Dendritic cell treated with granulocyte-macrophage colony-stimulating factor and Interleukin-4, amounts not matched to agents 40 ng/mL and 50 ng/mL, for 4 days (primary cell): ENCODE results near the gene INPP4A.
A peak's percentile ranks its signal among the peaks of the same experiment; 100 is the strongest.

Experiments
- H3K27ac Mint-ChIP-seq: one replicate; pipeline ENCODE4 v1.8.0; 2022; ENCODE audit warnings: mild to moderate bottlenecking, mixed read lengths
- H3K27me3 Mint-ChIP-seq: one replicate; pipeline ENCODE4 v1.8.0; 2022; ENCODE audit warnings: mild to moderate bottlenecking, mixed read lengths
- H3K36me3 Mint-ChIP-seq: one replicate; pipeline ENCODE4 v1.8.0; 2022; ENCODE audit warnings: low read depth, mixed read lengths
- H3K4me1 Mint-ChIP-seq: one replicate; pipeline ENCODE4 v1.8.0; 2022; ENCODE audit warnings: low read depth, mixed read lengths
- H3K4me3 Mint-ChIP-seq: one replicate; pipeline ENCODE4 v1.8.0; 2022; ENCODE audit warnings: mild to moderate bottlenecking, moderate library complexity, mixed read lengths
- H3K9me3 Mint-ChIP-seq: one replicate; pipeline ENCODE4 v1.8.0; 2022; ENCODE audit warnings: mixed read lengths
- intact Hi-C: fragments of 100-400 bp; cut with micrococcal nuclease; formaldehyde crosslinking; loops from one replicate; pipeline ENCODE4 v1.15.0; 2022

INPP4A gene

DNA sequence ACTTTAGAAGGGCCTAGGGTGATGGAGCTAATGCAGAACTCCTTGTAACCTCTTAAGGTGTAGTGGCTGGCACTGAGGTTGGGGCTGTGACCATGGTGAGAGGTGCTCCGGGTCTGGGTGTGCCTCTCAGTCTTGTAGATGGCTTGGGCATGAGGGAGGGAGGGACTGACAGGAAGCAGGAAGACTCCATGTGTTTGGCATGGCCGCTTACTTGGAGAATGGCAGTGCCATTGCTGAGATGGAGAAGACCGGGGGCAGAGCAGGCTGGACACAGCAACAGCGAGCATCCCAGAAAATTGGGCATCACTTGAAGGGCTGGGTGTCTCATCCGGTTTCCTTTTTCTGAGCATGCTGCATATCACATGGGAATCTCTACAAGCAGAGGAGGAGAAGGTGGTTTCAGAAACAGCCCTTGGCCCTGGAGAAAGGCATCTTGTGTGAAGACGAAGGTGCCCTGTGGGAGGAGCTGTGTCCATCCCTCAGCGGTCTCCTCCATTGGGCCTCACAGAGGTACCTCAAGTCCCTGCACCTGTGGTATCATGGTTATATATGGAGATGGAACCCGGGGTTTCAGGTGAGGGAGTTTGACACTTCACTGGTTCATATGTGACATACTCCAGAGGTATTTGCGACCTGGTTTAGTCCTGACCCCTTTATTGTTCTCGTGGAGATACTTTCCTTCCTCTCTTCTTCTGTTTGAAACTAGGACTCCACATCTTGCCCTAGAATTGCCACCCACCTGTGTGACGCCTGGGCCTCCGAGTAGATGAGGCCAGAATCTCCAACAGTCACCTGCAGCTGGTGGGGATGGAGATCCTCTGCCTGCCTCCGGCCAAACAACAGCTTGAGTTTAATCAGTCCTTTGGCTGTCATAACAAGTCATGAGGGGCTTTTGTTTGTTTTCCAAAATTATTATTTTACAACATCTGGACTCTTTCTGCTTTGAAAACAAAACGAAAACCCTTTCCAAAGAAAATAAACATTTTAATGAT lies 45.6 kb downstream of the INPP4A start:
- Mint-ChIP-seq H3K27me3 (no peaks in the 10 kb centered on the region), H3K4me3 (no peak overlapping the region), H3K9me3 (no peaks in the 10 kb centered on the region), H3K4me1 (peaks cover 56% of the 10 kb centered on the region), H3K27ac (peak overlapping the region; percentile 66), H3K36me3 (peaks cover 18% of the 10 kb centered on the region)
- intact Hi-C loops = loop anchor here (5.0 kb wide), 1 partner anchor 43 kb away; no protein-coding TSS in a partner anchor

DNA sequence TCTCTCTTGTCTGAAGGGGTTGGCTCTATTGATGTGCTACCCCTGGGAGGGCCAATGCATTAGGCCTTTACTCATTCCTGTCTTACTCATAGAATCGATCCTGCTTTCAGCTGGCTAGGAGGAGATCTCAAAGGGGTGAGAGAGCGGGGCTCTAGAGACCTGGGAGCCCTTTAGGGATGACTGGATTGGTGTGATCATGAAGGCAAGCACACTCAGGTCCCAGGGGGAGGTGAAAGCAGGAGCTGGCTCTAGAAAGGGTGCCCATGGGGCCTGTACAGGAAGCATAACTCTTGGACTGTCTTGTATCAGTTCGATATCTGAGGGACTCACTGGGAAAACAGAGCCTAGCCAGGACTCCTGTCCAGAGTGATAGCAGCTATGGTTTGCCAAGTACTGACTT lies 47.8 kb downstream of the INPP4A start:
- peaks cover 55% of the 10 kb centered on the region for H3K4me1 Mint-ChIP-seq
- H3K27ac Mint-ChIP-seq = no peak overlapping the region
- H3K36me3 Mint-ChIP-seq = peaks cover 18% of the 10 kb centered on the region
- H3K9me3 Mint-ChIP-seq = no peaks in the 10 kb centered on the region
- intact Hi-C loops = no loop called here
- H3K4me3 Mint-ChIP-seq = no peak overlapping the region
- no peaks in the 10 kb centered on the region for H3K27me3 Mint-ChIP-seq

DNA sequence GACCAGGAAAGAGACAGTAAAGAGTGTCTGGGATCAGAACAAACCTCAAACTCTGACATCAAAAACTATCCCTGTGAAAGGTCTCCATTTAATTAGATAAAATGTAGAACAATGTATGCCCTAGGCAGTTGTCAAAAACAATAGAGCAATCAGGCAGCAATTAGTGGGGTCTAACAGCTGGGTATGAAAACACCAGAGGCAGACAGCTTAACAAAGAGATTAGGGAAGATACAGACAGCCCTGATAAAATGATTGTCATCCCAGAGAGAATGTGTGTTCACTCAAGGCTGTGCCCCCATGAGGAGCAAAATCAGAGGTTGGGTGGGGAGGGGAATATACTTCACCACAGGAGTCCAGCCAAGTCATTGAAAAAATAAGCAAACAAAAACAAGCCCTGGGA lies 50.0 kb downstream of the INPP4A start:
- Mint-ChIP-seq H3K9me3 (no peaks in the 10 kb centered on the region), H3K36me3 (peaks cover 37% of the 10 kb centered on the region), H3K27ac (no peak overlapping the region), H3K4me3 (no peak overlapping the region), H3K27me3 (no peaks in the 10 kb centered on the region), H3K4me1 (peaks cover 44% of the 10 kb centered on the region)
- intact Hi-C loops = no loop called here

DNA sequence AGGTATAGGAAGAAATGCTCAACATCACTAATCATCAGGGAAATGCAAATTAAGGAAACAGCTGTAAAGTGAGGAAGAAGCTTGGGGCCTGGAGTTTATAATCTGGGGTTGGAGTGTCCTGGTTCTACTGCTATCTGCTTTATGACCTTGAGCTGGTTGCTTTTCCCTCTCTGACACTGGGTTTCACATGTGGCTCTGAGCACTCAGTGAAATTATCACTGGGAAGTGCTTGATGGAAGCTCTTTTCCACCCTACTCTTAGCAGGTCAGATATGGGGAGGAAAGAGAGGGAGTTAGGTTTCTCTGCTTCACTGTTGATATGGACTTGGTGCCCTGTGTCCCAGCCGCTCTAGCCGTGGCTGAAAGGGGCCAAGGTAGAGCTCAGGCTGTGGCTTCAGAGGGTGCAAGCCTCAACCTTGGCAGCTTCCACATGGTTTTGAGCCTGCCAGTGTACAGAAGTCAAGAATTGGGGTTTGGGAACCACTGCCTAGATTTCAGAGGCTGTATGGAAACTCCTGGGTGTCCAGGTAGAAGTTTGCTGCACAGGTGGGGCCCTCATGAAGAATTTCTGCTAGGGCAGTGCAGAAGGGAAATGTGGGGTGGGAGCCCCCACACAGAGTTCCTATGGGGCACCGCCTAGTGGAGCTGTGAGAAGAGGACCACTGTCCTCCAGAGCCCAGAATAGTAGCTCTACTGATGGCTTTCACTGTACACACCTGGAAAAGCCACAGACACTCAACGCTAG lies 52.3 kb downstream of the INPP4A start:
- Mint-ChIP-seq H3K27ac (no peak overlapping the region), H3K4me3 (no peak overlapping the region), H3K27me3 (no peaks in the 10 kb centered on the region), H3K36me3 (peaks cover 28% of the 10 kb centered on the region), H3K9me3 (no peaks in the 10 kb centered on the region), H3K4me1 (peaks cover 29% of the 10 kb centered on the region)
- intact Hi-C loops = no loop called here

- intact Hi-C loops = no loop called here
- Mint-ChIP-seq H3K36me3 (peaks cover 38% of the 10 kb centered on the region), H3K4me3 (no peak overlapping the region), H3K4me1 (peaks cover 36% of the 10 kb centered on the region), H3K27ac (peak overlapping the region; percentile 41), H3K27me3 (no peaks in the 10 kb centered on the region), H3K9me3 (no peaks in the 10 kb centered on the region)
These were observed 54.2 kb downstream of the INPP4A start for GRCh38 chr2:98498703-98499440.

DNA sequence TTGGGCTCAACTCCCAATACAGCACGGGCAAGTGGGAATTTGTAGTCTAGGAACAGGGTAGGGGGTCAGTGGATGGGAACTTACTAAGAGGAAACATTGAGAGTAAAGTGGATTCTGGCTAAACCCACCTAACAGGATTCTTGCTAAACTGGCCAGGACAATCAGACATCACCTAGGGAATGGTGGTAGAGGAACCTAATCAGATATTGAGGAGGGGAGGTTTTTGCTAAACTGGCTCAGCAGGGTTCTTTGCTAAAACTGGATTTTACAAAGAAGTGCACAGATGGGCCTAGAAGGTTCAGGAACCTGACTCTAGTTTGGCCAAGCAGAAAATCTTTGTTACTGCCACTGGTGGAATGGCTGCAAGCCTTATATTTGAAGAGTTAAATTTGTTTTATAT lies 55.9 kb downstream of the INPP4A start:
- Mint-ChIP-seq H3K36me3 (peaks cover 42% of the 10 kb centered on the region), H3K27ac (no peak overlapping the region), H3K9me3 (no peaks in the 10 kb centered on the region), H3K4me3 (no peak overlapping the region), H3K4me1 (peaks cover 53% of the 10 kb centered on the region), H3K27me3 (no peaks in the 10 kb centered on the region)
- intact Hi-C loops = no loop called here

- Mint-ChIP-seq H3K27me3 (no peaks in the 10 kb centered on the region), H3K4me3 (no peak overlapping the region), H3K9me3 (no peaks in the 10 kb centered on the region), H3K27ac (no peak overlapping the region), H3K36me3 (peaks cover 44% of the 10 kb centered on the region), H3K4me1 (peaks cover 56% of the 10 kb centered on the region)
- intact Hi-C loops = no loop called here
These were observed 56.6 kb downstream of the INPP4A start for GRCh38 chr2:98501223-98501622.

DNA sequence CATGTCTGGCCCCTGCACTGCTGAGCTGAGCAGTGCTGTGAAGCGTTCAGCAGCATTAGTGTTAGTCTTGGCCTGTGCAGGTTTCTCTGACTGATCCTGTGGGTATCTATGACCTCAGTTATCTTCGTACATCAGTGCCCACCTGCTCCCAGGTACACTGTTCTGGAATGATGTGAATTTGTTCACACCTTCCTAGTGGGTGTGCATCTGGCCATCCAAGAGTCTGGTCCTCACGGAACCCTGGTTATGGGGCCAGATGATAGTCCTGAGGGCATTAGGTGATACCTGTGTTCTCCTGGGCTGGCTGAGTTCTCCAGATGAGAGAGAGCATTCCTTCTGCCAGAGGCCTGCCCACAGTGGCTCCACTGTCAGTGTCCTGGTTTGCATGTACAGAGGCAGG lies 57.2 kb downstream of the INPP4A start:
- Mint-ChIP-seq H3K27me3 (no peaks in the 10 kb centered on the region), H3K4me1 (peaks cover 56% of the 10 kb centered on the region), H3K9me3 (no peaks in the 10 kb centered on the region), H3K4me3 (no peak overlapping the region), H3K36me3 (peaks cover 50% of the 10 kb centered on the region), H3K27ac (no peak overlapping the region)
- intact Hi-C loops = no loop called here

DNA sequence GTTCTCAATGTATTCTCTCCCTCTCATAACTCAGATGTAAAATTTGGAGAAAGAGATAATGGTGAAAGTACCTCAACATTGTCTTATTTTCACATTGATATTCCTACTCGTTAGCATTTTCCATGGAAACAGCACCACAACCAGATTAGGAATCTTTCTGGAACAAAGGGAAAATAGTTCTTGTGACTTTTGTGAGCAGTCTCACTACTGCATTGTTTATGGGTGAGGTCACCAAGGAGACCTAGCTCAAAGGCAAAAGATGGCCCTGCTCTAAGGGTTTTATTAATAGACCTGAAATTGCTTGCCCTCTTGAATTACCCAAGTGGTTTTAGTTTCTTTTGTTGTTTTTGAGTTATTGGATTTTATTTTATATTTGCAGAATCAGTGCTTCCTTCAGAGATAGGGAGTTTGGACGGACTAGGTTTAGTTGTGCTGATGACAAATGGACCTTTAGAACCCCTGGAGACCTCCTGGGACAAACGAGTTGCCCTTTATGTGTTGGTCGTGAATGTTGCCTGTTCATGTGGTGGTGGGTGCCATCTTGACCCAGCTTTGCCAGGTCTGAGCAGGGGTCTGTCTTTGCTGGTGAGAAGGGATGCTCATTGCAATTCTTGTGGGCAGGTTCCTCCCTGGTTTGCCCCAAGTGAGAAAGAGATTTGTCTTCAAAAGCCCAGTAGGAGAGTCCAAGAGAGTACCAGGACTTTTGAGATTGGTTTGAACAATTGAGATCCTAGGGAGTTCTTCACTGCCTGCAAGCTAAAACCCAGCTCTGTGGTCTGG lies 58.1 kb downstream of the INPP4A start:
- Mint-ChIP-seq H3K4me3 (no peak overlapping the region), H3K36me3 (peaks cover 48% of the 10 kb centered on the region), H3K9me3 (no peaks in the 10 kb centered on the region), H3K4me1 (peaks cover 61% of the 10 kb centered on the region), H3K27ac (peak overlapping the region; percentile 15), H3K27me3 (no peaks in the 10 kb centered on the region)
- intact Hi-C loops = no loop called here

GRCh38 chr2:98503481-98504105 lies 58.9 kb downstream of the INPP4A start:
- intact Hi-C loops = no loop called here
- no peak overlapping the region for H3K4me3 Mint-ChIP-seq
- no peaks in the 10 kb centered on the region for H3K27me3 Mint-ChIP-seq
- H3K36me3 Mint-ChIP-seq = peaks cover 40% of the 10 kb centered on the region
- peak overlapping the region; percentile 92 for H3K27ac Mint-ChIP-seq
- no peaks in the 10 kb centered on the region for H3K9me3 Mint-ChIP-seq
- H3K4me1 Mint-ChIP-seq = peaks cover 62% of the 10 kb centered on the region

GRCh38 chr2:98504381-98505109 lies 59.9 kb downstream of the INPP4A start:
- no peaks in the 10 kb centered on the region for H3K9me3 Mint-ChIP-seq
- H3K27ac Mint-ChIP-seq = peak overlapping the region; percentile 92
- intact Hi-C loops = no loop called here
- H3K4me3 Mint-ChIP-seq = no peak overlapping the region
- H3K36me3 Mint-ChIP-seq = peaks cover 33% of the 10 kb centered on the region
- H3K27me3 Mint-ChIP-seq = no peaks in the 10 kb centered on the region
- H3K4me1 Mint-ChIP-seq = peaks cover 67% of the 10 kb centered on the region

GRCh38 chr2:98505311-98505808 lies 60.7 kb downstream of the INPP4A start:
- Mint-ChIP-seq H3K27ac (peak overlapping the region; percentile 92), H3K4me3 (no peak overlapping the region), H3K9me3 (no peaks in the 10 kb centered on the region), H3K4me1 (peaks cover 75% of the 10 kb centered on the region), H3K27me3 (no peaks in the 10 kb centered on the region), H3K36me3 (peaks cover 25% of the 10 kb centered on the region)
- intact Hi-C loops = no loop called here
